GM19238 (cell line): ENCODE measurements around the gene GUCA2B.
A peak's percentile ranks its signal among the peaks of the same experiment; 100 is the strongest.

Source experiments
- DNase-seq: peaks from one replicate; pipeline ENCODE4 v3.0.0; 2011; ENCODE audit warnings: low spot score; ENCODE audit not compliant: insufficient read length

The GUCA2B gene

DNA sequence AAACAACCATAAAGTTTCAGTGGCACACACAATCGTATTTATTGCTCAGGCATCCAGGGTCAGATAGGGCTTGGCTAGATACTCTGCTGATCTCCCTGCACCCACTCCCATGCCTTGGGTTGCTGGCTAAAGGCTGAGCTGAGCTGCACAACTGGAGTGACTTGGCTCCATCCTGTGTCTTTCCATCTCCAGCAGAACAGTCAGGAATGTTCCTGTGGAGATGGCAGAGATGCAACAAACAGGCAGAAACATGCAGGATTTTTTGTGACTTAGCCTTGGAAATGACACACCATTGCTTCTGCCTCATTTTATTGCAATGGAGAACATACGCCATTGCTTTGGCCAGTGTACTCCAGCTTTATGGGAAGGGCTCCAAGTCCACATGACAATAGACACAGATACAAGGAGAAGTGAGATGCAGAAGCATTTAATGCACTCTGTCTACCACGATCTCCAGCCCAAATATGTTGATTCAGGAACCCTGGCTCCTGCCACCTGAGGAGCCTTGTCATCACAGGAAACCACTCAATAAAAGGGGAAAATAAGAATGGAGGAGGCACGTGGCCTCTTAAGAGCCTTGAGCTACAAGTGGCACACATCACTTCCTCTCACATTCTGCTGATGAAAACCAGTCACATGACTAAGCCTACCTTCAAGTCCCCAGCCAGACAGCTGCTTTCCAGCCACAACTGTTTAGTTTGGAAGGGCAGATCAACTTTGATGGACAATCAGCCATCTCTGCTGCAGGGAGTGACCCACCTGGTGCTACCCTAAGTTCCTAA lies 10.1 kb upstream of the GUCA2B start:
- DNase-seq: no peak

DNA sequence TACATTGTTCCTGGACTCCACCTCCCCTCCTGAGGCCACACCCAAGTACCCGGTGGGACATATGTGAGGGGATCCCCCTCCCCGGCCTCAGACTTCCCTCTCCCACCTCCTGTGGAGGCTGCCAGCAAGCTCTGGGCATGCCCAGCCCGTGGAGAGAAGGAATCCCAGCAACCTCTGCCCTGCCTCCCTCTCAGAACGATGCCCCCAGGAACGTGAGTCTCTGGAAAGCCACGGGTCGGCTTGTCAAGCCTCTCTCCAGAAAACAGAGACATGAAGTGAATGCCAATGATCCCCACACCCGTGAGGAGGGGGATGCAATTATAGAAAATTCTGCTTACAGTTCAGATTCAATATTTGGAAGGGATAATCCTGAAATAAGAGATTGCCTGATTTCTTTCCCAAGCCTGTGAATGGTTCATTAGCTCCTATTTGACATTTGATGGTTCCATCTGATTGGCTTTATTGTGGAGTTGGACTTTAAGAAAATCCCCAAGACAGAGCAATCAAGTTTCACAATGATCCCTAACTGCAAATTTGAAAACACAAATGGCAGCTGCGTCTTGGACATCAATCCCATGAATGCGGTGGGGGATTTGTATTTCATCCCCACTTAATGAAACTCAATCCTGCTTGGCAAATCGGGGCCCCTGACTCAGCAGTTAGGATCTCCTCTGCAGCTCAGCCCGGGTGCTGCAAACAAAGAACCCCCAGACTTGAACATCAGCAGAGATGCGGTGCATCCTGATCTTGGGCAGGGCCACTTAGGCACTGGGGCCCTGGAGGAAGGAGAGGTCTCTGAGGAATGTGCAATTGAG lies 9.1 kb upstream of the GUCA2B start:
- no peak for DNase-seq

DNA sequence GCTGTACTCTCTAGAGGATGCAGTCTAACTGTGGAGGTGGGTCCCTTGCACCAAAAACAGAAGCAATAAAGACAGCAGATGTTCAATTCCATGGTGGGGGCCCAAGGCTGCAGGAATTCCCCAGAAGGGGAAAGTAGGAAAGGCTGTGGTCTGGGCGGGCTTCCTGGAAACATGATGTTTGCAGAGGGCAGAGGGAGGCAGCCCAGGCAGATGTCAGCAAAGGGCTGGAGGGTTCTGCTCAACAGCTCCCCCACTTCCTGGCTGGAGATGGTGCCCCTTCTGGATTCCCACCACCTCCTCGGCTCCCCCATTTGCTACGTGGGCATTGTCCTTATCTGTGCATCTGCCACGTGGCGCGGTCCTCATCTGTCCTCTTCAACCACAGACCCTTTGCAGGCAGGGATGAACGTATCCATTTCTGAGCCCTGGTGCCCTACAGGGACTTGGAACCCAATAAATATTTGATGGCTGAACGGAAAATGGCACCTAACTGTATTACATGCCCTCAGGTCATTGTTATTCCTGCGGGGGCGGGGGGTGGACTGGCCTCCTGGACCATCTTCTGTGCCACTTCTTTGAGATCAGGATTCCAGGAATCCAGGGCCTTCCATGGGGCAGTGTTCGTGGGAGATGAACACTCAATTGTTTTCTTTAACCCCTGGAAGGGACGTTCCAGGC lies 8.4 kb upstream of the GUCA2B start:
- DNase-seq: no peak

DNA sequence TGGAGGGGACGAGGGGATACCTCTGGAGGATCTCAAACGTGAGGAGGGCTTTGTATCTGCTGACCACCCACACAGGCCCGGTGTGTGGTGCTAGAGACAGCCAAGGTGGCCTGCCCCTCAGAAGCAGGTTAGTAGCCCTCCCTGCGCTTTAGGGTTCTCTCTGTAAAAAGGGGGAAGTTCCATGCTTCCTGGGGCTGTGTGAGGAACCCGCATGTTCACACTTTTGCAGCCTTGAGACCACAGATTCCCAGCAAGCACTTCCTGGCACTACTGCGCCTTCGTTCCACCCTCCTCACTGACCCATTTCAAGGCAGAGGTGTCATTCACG lies 7.9 kb upstream of the GUCA2B start:
- no peak for DNase-seq

DNA sequence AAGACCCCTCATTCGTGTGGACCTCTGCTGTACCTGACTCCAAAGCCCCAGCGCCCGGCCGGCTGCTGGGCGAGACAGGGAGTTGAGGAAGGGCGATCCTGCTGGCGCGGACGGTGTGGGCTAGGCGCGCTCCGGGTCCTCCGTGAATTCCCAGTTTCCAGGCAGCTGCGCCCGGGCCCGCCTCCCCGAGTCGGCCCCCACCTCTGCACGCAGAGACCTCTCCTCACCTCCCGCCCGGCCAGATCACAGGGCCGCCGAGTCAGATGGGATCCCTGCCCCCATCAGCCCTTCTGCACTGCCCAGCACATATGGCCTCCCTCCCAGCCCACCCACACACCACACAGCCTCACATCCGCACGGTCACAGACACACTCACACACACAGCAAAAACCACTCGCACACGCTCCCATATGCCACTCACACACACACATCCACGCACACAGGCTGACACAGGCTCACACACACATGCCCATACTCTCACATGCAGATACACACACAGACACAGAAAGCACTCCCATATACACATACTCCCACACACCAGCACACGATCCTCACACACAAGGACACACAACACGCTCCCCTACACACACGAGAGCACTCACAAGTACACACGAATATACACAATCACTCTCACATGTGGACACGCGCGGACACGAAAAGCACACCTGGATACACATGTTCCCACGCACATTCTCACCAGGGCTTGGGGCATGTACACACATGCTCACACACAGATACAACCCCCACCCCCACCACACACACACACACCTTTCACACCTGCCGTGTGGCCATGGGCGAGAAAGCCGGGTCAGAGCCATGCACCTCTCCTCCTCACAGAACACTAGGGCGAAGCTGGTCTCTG lies 7.2 kb upstream of the GUCA2B start:
- no peak for DNase-seq

DNA sequence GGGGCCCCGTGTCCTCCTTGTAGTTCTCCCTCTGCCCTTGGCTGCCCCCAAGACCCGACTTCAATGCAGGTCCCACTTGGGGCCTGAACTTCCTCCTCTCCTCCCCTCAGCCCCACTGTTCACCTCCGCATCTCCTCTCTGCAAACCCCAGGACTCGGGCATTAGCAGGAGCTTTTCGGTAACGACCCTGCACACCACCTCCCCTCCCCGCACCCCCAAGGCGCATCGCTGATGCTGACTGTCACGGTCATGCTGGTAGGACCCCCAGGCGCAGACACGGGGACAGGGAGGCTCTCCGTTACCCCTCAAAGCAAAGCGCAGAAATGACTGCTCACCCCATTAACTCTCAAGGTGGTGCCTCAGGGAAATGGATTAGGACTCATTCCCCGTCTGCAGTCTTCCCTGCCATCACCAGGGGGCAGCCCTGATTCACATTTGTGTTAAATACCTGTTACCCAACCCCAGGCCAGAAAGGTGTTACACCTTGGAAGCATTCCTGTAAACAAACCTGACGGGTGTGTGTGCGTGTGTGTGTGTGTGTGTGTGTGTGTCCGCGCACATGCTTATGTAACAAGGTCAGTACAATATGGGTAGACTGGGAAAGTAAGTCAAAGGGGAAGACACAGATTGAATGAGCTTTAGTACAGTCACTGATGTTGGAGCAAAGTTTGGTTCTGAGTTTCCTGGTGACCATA lies 6.4 kb upstream of the GUCA2B start:
- peak; percentile 66 for DNase-seq

DNA sequence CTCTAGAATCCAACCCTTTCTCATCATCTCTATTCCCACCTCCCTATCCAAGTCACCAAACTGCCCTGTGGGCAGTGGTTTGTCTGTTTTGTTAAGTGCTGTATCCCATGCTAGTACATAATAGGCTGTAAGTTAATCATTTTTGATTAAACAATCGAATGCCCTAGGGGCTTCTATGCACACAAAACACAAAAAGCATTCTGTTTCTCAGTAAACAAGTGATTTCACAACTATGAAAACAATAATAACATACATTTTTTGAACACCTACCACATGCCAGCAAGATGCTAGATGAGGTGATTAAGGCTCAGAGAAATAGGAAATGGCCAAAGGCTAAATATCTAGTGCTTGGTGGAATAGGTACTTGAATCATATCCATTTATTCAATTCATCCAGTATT lies 5.0 kb upstream of the GUCA2B start:
- DNase-seq: no peak

DNA sequence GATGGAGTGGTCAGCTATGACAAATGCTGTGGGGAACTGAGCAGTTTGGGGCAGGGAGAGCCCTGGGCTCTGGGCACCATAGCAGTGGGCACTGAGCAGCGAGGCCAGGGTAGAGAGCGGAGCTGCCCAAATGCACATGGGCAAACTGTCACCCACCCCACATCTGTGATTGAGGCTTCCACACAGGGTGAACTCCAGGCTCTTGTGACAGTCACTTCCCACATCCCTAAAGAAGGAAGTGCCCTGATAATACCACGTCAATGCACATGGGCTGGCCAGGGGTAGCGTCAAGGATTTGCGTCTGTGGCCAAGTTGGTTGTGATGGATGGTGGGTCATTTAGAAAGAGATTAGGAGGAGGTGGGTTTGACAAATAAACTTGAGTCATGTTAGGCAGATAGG lies 2.6 kb upstream of the GUCA2B start:
- DNase-seq: no peak

DNA sequence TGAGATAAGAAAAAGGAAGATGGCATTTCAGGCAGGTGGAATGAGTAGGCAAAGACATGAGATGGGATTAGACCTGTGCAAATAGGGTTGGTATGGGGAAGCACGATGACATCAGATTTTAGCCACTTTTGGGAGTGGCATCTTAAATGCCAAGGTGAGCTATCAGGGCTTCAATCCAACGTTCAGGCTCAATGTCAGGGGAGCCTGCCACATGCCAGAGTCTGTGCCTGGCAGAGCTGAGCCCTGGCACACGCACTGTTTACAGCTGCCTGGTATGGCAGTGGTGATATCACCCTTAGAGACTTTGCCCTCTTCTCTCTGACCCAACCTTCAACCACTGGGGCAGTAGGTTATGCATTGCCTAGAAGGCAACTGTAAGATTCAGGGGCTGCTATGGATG lies 1.1 kb upstream of the GUCA2B start:
- no peak for DNase-seq

DNA sequence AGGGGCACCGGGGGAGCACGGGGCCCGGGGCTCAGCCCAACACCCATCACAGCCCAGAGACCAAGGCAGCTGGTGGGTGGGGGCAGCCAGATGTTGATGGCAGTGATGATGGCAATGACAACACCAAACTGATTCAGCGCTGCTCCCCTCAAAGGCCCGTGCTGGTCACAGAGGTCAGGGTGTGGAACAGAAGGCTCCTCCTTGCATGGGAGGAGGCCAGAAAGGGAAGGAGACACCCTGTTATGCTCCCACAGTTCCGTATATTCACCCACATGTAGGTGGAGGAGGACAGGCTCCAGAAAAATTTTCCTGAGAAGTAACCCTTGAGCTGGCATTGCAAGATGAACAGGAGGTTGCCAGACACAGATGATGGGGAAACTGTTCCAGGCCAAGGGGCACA lies 414 bp downstream of the GUCA2B start:
- DNase-seq: no peak

DNA sequence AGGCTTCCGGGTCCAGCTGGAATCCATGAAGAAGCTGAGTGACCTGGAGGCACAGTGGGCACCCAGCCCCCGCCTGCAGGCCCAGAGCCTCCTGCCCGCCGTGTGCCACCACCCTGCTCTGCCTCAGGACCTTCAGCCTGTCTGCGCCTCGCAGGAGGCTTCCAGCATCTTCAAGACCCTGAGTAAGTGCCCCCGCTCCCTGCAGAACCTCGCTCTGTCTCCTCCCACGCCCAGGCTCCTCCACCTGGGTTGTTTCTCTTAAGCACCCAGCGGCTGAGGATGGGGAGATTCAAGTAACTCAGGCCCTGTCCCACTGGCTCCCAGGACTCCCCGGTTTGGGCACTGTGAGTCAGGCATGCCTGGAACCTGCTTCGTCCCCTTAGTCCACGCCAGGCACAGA lies 1.5 kb downstream of the GUCA2B start:
- DNase-seq: no peak

DNA sequence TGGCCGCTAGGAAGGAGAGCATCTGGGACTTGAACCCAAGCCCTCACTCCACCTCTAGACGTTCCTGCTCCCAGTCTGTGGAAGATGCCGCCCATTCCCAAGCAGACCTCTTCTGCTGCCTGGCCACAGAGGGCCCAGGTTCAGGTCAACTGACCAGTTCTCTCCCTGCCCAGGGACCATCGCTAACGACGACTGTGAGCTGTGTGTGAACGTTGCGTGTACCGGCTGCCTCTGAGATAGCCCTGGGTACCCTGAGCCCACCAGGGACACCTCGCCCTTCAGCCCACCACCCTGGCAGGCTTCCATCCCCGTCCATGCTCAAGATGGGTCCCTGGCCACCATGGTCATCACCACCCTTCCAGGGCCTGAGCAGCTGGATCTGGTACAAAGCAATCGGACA lies 2.2 kb downstream of the GUCA2B start:
- no peak for DNase-seq

DNA sequence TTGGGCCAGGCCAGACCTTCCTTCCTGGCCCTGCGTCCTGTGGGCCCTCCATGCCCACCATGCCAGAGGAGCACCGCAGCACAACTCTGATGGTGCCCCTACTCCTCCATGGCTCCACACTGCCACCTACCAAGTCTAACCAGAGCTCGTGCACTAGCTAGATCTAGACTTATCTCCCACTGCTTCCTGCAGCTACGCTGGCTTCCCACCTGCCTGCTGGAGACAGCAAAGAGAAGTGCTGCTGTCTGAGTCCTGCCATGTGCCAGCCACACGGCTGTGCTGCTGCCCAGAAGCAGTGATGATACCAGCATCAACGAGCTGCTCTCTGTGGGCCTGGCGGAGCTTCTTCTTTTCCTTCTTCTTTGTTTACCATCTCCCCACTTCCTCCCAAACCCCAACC lies 4.5 kb downstream of the GUCA2B start:
- DNase-seq: no peak

DNA sequence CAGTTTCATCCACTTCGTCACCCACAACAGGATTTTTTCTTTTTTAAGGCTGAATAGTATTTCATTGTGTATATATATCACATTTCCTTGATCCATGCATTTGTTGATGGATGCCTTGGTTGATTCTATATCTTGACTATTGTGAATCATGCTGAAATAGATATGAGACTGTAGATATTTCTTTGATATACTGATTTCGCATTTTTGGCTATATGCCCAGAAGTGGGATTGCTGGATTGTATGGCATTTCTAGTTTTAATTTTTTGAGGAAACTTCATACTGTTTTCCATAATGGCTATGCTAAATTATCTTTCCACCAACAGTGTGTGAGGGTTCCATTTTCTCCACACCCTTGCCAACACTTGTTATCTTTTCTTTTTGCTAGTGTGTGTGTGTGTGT lies 5.0 kb downstream of the GUCA2B start:
- no peak for DNase-seq

DNA sequence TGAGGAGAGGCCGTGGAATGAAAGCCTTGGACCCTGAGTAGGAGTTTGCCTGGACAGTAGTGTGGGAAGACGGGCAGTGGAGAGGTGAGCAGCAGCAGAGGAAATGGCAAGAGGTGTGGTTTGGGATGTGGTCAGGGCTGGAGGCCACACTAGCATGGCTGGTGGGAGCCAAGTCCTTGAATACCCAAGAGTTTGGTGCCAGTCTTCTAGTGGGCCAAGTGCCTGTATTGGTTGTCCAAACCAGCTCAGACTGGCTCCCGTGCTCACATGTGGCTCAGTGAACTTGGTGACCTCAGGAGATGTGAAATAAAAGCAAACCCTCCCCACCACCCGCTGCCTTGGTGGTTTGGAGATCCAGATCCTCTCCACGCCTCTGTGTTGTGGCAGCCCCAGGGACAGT lies 9.0 kb downstream of the GUCA2B start:
- DNase-seq: no peak

DNA sequence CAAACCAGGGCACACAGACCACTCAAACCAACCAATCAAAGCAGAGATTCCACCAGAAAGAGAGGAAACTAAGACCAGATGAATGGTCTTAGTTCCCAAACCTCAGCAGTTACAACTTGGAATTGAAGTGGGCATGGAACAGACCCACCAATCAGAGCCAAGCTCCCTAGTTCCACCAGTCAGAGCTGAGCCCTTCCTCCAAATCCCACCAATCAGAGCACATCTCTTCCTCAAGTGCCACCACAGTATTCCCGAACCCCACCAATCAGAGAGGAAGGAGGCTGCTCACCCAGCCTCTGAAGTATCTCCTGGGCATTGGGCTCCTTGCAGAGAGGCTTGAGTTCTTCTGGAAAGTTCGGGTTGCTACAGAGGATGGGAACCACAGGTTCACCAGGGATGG lies 9.9 kb downstream of the GUCA2B start:
- no peak for DNase-seq

DNA sequence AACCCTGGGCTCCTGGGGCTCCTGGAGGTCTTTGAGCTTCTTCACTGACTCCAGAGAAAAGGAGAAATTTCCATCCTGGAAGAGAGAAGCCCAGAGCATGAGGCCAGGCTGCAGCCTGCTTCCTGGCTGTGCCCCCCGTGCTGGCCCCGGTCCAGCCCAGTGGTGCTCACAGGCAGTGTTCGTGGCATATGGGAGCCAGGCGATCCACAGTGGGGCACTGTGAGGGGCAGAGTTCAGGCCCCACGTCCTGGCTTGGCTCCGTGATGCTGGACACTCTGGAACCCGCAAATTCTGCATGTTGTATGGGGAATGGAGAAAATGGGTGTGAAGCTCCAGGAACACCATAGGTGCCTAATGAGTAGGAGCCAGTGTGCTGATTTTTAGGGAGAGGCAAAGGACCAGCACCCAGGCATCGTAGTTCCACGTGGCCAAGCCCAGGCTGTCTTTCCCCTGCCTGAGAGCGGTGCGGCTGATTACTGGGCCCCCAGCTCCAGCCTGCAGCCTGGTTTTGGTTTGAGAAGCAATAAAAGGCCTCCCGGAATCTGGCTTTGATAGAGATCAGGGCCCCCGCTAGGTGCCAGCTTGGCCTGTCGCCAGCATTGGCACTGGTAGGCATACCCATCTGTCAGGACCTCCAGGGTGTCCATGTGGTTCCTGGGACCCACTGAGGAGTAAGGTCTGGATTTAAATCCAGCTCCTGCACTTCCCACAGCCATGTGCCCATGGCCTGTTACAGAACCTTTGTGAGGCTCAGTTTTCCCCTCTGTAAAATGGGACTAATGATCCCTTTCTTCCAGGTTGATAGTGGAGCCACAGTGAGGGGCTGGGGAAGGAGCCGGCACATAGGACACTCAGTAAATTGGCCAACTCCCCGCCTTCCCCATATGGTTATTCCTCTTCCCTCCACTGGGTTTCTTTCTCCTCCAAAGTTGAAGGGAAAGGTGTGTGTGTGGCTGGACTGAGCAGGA lies 10.6 kb downstream of the GUCA2B start:
- DNase-seq: no peak

DNA sequence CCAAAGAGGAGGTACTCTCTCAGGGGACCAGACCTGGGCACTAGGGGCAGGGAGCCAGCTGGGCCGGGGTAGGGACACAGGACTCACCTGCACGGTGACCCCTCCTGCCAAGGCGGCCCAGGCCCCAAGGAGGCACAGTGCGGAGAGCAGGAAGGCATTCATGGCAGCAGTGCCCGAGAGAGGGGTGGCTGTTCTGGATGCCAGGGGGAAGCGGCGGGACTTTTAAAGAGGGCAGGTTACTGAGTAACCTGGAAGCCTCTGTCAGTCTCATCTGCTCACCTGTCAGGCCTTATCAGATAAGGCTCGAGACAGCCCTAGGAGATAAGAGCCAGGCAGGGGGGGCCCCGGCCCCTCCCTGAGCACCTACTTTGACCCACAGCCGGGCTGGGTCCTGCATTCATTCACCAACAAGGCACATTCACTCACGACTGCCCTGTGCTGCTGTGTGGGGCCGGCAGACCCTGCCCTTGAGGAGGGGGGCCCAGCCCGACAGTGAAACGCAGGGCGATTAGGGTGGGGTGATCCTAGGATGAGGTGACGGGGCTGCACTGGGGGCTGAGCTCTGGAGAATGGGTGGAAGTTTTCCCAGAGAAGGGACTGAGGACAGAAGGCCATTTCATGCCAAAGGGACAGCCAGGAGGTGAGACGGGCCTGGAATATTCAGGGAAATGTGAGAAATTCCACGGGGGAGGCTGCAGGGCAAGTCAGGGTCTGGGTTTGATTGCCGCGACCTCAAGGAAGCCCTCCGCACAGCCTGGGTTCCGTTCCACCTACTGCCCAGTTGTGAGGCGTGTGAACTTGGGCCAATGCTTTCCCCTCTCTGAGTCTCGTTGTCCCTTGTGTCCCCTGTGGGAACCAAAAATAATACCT lies 11.6 kb downstream of the GUCA2B start, which contains the start of gene GUCA2A:
Gene GUCA2A, minus strand, starts transcription at position 195 of the 870 bp plus-strand sequence. Its CDS starts 33 bp downstream, at position 162.
- DNase-seq: no peak
